Ascending aorta (tissue), 2 donors: ENCODE results near the gene PITPNB. TPM values are rescaled to one million over a fixed set of nuclear protein-coding genes. Genes with fewer than 3 reads are reported as not detected.

Experiments used
- DNase-seq, 2 donors: peaks; one replicate each; pipeline ENCODE4 v3.0.0-alpha.2; 2019; ENCODE audit warnings: low spot score in 2 of 2
- H3K27ac ChIP-seq, 2 donors: fragments of 200-600 bp; sonication (generic); one replicate each; pipeline ENCODE4 v1.5.1; 2016 to 2017; ENCODE audit warnings: mild to moderate bottlenecking in 1 of 2
- H3K27me3 ChIP-seq: fragments of 200-600 bp; sonication (generic); one replicate; pipeline ENCODE4 v1.5.1; 2017
- H3K36me3 ChIP-seq, 2 donors: fragments of 200-600 bp; sonication (generic); one replicate each; pipeline ENCODE4 v1.5.1; 2016
- H3K4me1 ChIP-seq, 2 donors: fragments of 200-600 bp; sonication (generic); one replicate each; pipeline ENCODE4 v1.5.1; 2016 to 2017; ENCODE audit warnings: mild to moderate bottlenecking in 1 of 2
- H3K4me3 ChIP-seq, 2 donors: fragments of 200-600 bp; sonication (generic); one replicate each; pipeline ENCODE4 v1.5.1; 2016 to 2017; ENCODE audit warnings: mild to moderate bottlenecking in 1 of 2
- H3K9me3 ChIP-seq, 2 donors: fragments of 200-600 bp; sonication (generic); one replicate each; pipeline ENCODE4 v1.5.1; 2016
- intact Hi-C: fragments of 100-400 bp; cut with DNase I; formaldehyde crosslinking; loops from one replicate; pipeline ENCODE4 v1.15.1; 2023
- total RNA-seq: library from RNA; depleted of rRNA; stranded (reverse); fragments of >200 nt; gene quantifications from one replicate; pipeline ENCODE4 v1.1.0, GENCODE V29; 2016
- TF ChIP-seq, protein P1 (sequence below), 3 experiments: fragments of 200-600 bp in 2 of 3; fragments of 450-650 bp in 1 of 3; sonication (generic) in 2 of 3; IDR thresholded peaks; one replicate each; pipeline ENCODE4 v1.5.1; 2016 to 2019; ENCODE audit warnings: antibody characterized with exemption in 3 of 3, mild to moderate bottlenecking in 1 of 3, moderate library complexity in 1 of 3

Gene PITPNB
- total RNA-seq, 1 donor from 2014 or later: 42.1 TPM

DNA sequence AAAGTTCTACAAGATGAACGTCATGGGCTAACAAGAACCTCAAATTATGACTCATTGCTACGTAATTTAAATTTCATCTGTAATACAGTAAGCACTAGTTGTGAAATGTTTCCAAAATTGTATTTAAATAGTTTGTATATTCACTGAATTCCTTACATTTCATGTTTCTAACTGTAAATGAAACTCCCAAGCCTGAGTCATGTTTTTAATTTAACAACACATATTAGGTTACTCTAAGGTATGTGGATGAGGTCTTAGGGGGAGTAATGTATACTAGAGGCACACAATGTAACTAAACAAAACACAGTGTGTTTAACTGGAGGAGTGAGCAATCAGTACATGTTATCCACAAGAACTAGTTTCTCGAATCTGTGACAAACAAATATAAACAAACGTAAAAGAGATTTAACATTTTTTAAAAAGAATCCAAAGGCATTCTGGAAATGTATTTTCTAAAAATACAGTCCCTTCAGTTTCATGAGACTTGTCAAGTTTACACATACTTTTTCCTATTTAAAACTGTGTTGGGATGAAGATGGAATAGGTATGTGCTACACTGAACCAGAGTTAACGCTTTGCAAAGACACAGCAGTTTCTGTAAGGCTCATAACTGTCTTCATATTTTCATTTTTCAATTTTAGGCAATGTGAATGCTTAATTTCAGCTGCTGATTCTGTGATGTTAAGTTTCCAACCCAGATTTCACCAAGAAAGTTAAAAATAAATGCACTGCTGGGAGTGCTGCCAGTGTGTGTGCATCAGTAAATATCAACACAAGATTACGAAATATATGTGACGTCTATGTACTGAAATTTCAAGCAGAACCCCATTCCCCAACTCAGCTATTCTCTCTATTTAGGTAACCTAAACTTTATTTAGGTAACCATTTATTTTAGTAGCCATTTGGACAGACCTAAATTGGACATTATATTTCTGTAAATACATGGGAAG lies 52.6 kb downstream of the PITPNB start:
- intact Hi-C loops: loop anchor here (5.0 to 10.0 kb wide), 2 partner anchors 54 to 972 kb away; no protein-coding TSS in a partner anchor
- Histone ChIP-seq H3K27ac (peak overlapping the region; percentile 82 to 86), H3K27me3 (no peaks in the 10 kb centered on the region), H3K4me1 (peaks cover 4 to 46% of the 10 kb centered on the region in 2 donors), H3K36me3 (peaks cover under 1 to 13% of the 10 kb centered on the region in 2 donors), H3K4me3 (no peak overlapping the region), H3K9me3 (no peaks in the 10 kb centered on the region)
- no peak for DNase-seq
- TF ChIP-seq, protein P1, sequence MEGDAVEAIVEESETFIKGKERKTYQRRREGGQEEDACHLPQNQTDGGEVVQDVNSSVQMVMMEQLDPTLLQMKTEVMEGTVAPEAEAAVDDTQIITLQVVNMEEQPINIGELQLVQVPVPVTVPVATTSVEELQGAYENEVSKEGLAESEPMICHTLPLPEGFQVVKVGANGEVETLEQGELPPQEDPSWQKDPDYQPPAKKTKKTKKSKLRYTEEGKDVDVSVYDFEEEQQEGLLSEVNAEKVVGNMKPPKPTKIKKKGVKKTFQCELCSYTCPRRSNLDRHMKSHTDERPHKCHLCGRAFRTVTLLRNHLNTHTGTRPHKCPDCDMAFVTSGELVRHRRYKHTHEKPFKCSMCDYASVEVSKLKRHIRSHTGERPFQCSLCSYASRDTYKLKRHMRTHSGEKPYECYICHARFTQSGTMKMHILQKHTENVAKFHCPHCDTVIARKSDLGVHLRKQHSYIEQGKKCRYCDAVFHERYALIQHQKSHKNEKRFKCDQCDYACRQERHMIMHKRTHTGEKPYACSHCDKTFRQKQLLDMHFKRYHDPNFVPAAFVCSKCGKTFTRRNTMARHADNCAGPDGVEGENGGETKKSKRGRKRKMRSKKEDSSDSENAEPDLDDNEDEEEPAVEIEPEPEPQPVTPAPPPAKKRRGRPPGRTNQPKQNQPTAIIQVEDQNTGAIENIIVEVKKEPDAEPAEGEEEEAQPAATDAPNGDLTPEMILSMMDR (IDR thresholded peaks at IDR 0.05): no peak

DNA sequence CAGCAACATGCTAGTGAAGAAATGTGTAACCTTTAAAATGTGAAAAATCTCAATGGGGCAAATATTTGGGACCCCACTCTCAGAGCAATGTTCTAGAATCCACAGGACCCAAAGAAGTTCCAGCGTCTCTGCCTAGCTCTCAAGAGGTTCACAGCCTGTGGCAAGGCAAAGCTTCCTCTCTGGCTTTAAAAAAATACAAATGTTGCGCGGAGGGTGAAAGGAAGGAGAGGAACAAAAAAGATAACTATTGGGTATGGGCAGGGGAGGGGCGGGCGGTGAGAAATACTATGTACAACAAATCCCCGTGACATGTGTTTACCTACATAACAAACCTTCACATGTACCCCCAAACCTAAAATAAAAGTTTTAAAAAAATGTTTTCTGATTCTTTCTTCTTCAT lies 53.6 kb downstream of the PITPNB start:
- Histone ChIP-seq H3K27me3 (no peaks in the 10 kb centered on the region), H3K4me3 (no peak overlapping the region), H3K4me1 (peaks cover 4 to 46% of the 10 kb centered on the region in 2 donors), H3K27ac (peak overlapping the region; percentile 82 to 86), H3K36me3 (peaks cover 0 to 13% of the 10 kb centered on the region in 2 donors), H3K9me3 (no peaks in the 10 kb centered on the region)
- TF ChIP-seq, protein P1 (IDR thresholded peaks at IDR 0.05): no peak
- DNase-seq: no peak
- intact Hi-C loops: loop anchor here (5.0 to 10.0 kb wide), 2 partner anchors 53 to 971 kb away; no protein-coding TSS in a partner anchor

DNA sequence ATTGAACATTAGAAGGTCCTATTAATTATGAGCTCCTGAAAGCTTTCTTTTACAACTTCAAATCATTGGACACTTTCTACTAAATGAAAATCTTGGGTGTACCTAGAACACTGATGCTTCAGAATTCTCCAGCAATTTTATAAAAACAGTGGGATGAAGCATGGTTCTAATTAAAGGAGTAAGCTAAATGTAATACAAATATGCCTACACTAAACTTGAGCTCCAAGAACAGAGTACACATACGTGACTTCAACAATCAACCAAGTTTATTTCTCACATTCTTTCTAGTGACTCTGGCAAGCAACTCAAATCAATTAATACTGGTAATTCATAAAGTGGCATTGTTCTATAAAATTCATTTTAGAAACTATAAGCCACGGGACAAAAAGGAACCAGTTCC lies 55.5 kb downstream of the PITPNB start:
- peak overlapping the region; percentile 50 to 86 for H3K27ac ChIP-seq
- peaks cover 4 to 50% of the 10 kb centered on the region in 2 donors for H3K4me1 ChIP-seq
- DNase-seq: no peak
- no peak overlapping the region for H3K4me3 ChIP-seq
- no peaks in the 10 kb centered on the region for H3K27me3 ChIP-seq
- intact Hi-C loops: loop anchor here (10.0 kb wide), 1 partner anchor 969 kb away; no protein-coding TSS in a partner anchor
- peaks cover 0 to 17% of the 10 kb centered on the region in 2 donors for H3K36me3 ChIP-seq
- TF ChIP-seq, protein P1 (IDR thresholded peaks at IDR 0.05): no peak
- H3K9me3 ChIP-seq: no peaks in the 10 kb centered on the region

DNA sequence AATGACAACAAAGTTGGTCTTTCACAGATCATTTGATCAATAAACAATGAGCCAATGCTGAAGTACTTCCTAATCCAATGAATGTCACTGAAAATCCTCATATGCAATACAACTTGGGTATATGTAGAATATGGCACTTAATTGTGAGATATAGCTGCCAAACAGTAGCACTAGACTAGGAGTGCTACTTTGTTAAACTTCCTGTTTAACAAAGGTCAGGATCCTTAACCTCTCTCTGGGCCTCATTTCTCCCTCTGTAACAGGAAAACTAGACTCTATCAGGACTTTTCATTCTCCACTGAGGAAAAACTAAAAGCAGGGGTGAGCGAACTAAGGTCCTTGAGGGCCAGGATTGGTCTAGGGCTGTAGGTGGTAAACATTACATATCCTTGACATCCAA lies 56.1 kb downstream of the PITPNB start:
- H3K4me1 ChIP-seq: peaks cover 4 to 49% of the 10 kb centered on the region in 2 donors
- H3K4me3 ChIP-seq: no peak overlapping the region
- DNase-seq: no peak
- no peaks in the 10 kb centered on the region for H3K9me3 ChIP-seq
- H3K27ac ChIP-seq: peak overlapping the region; percentile 50 to 86
- no peaks in the 10 kb centered on the region for H3K27me3 ChIP-seq
- H3K36me3 ChIP-seq: peaks cover 4 to 21% of the 10 kb centered on the region in 2 donors
- TF ChIP-seq, protein P1 (IDR thresholded peaks at IDR 0.05): no peak
- intact Hi-C loops: loop anchor here (10.0 kb wide), 1 partner anchor 968 kb away; no protein-coding TSS in a partner anchor

DNA sequence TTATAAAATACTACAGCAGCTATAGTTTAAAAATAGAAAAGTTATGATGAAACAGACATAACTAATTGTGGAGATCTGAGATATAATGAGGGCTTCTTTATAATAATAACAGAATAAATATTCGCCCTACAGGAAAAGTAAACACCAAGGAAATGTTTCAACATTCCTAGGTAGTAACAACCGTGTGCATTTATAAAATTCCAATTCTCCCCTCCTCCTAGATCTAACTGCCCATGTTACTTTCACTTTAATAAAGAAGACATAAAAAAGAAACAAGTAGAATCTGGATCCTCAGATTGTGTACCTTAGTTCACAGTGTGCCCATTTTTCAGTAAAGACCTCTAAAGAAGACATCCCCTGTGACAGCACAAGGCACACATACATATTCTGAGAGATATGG lies 59.7 kb downstream of the PITPNB start:
- Histone ChIP-seq H3K4me3 (peak overlapping the region in 1 of 2 donors; percentile 4), H3K27me3 (no peaks in the 10 kb centered on the region), H3K9me3 (no peaks in the 10 kb centered on the region), H3K36me3 (peaks cover 32 to 57% of the 10 kb centered on the region in 2 donors), H3K27ac (peak overlapping the region in 1 of 2 donors; percentile 37), H3K4me1 (peaks cover 0 to 25% of the 10 kb centered on the region in 2 donors)
- intact Hi-C loops: no loop called here
- DNase-seq: no peak
- TF ChIP-seq, protein P1 (IDR thresholded peaks at IDR 0.05): no peak
